RWPE2 (cell line): Measurements from ENCODE around the gene CCDC146.
"Not testable (repeated sequence)": the region's sequence is repeated elsewhere in the genome, so short reads cannot be mapped to it uniquely, and the experiment has no call there.

Experiments used
- ATAC-seq: fragments of 200-7000 bp; cut with Tn5 transposase; 3 replicates; pipeline ENCODE4 v1.9.1; 2021; ENCODE audit warnings: low read depth
- DNase-seq: peaks from one replicate; pipeline ENCODE4 v3.0.0-alpha.2; 2020; ENCODE audit warnings: low spot score
- H3K27ac ChIP-seq: fragments of 450-650 bp; 2 replicates; pipeline ENCODE4 v1.5.1; 2017; ENCODE audit warnings: mild to moderate bottlenecking; ENCODE audit not compliant: poor library complexity, severe bottlenecking
- H3K27me3 ChIP-seq: fragments of 250-450 bp; sonication (Bioruptor Pico); 2 replicates; pipeline ENCODE4 v1.5.1; 2021; ENCODE audit warnings: mild to moderate bottlenecking, moderate library complexity; ENCODE audit not compliant: insufficient read depth, poor library complexity, severe bottlenecking
- H3K36me3 ChIP-seq: fragments of 250-450 bp; sonication (Bioruptor Pico); 2 replicates; pipeline ENCODE4 v1.5.1; 2020; ENCODE audit warnings: low read depth, mild to moderate bottlenecking, moderate library complexity
- H3K4me1 ChIP-seq: fragments of 250-450 bp; sonication (Bioruptor Pico); 2 replicates; pipeline ENCODE4 v1.5.1; 2021; ENCODE audit warnings: mild to moderate bottlenecking, moderate library complexity; ENCODE audit not compliant: insufficient read depth, poor library complexity, severe bottlenecking
- H3K4me3 ChIP-seq: fragments of 250-450 bp; sonication (Bioruptor Pico); 2 replicates; pipeline ENCODE4 v1.5.1; 2021; ENCODE audit warnings: mild to moderate bottlenecking, moderate library complexity; ENCODE audit not compliant: severe bottlenecking
- H3K9me3 ChIP-seq: fragments of 250-450 bp; sonication (Bioruptor Pico); 2 replicates; pipeline ENCODE4 v1.5.1; 2021; ENCODE audit warnings: mild to moderate bottlenecking, moderate library complexity; ENCODE audit not compliant: severe bottlenecking
- TF ChIP-seq, protein P1 (sequence below): fragments of 450-650 bp; IDR thresholded peaks from one replicate; pipeline ENCODE4 v1.5.1; 2017; ENCODE audit warnings: mild to moderate bottlenecking, moderate library complexity; ENCODE audit not compliant: poor library complexity, severe bottlenecking

Gene CCDC146

DNA sequence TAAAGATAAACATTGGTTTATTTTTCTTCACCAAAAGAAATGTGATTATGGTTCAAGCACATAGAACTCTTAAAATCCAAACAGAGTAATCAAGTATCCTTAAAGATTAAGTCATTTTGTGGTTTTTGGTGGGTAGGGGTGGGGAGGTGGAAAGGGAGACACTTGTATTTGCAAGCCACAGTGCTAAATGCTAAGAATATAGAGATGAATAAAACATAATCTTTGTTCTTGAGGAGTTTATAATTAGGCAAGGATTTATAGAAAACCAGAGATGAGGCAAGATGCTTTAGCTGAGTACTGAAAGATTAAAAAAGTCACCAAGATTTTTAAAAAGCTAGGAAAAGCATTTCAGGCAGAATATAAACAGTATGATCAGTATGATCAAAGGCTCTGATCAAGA lies 19.7 kb upstream of the CCDC146 start:
- H3K27me3 ChIP-seq, H3K36me3 ChIP-seq, H3K4me1 ChIP-seq, DNase-seq, H3K4me3 ChIP-seq, H3K9me3 ChIP-seq, ATAC-seq, H3K27ac ChIP-seq: not testable (repeated sequence)

DNA sequence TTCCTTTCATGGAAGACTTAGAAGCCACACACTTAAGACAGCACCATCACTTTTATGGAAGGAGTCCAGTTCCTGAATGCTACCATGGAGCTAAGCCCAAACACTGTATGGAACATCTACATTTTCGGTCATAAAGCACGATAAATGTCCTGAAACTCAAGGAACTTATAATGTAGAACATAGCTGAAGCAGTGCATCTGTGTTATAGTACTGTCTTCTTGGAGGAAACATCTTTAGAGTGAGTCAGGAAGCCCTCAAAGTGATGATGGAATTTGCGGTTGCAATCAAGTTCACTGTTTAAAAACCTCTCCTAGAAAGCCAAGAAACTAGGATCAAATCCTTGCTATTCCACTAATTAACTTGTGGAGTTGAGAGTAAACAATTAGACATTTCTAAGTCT lies 16.5 kb upstream of the CCDC146 start:
- ATAC-seq, H3K4me1 ChIP-seq, H3K36me3 ChIP-seq, H3K4me3 ChIP-seq, H3K27me3 ChIP-seq, DNase-seq, H3K9me3 ChIP-seq, H3K27ac ChIP-seq: not testable (repeated sequence)

DNA sequence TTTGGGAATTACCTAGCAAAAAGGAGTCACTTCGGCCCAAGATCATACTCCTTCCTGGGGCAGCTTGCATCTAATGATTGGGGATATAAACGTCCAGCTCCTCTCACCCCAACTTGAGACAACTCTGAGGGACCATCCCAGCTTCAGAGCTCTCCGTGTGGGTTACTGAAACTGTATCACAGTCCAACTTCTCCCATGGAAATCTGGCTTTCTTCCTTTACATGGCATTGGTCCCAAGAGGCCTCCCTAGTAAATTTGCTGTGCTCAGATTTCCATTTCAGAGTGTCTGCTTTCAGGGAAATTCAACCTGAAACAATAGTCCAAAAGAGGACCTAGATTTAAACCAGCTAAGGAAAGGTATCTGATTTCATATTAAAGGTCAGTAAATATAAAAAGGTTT lies 14.8 kb upstream of the CCDC146 start:
- not testable (repeated sequence) for ATAC-seq

DNA sequence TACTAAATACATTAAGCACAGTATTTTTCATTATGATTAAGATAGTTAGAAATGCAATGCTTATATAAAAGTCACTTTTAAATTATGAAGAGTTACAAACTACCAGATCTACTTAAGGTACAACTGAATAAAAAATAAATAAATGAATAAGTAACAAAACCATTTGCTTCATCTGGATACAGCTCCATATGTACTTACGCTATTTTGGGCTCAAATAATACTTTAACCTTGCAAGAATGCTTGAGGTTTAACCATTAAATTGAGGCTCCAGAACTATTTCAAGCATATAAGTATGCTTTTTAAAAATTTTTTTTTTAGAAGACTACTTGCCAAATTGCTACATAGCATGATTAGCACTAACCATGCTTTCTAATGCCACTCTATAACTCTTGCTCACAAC lies 14.1 kb upstream of the CCDC146 start:
- not testable (repeated sequence) for H3K9me3 ChIP-seq, H3K4me3 ChIP-seq, H3K27me3 ChIP-seq, H3K27ac ChIP-seq, H3K4me1 ChIP-seq, H3K36me3 ChIP-seq, ATAC-seq, DNase-seq

More for the DNA sequence above, 14.8 kb upstream of the CCDC146 start:
- H3K27me3 ChIP-seq, H3K27ac ChIP-seq, H3K9me3 ChIP-seq, H3K4me3 ChIP-seq, H3K4me1 ChIP-seq, DNase-seq, H3K36me3 ChIP-seq: not testable (repeated sequence)

DNA sequence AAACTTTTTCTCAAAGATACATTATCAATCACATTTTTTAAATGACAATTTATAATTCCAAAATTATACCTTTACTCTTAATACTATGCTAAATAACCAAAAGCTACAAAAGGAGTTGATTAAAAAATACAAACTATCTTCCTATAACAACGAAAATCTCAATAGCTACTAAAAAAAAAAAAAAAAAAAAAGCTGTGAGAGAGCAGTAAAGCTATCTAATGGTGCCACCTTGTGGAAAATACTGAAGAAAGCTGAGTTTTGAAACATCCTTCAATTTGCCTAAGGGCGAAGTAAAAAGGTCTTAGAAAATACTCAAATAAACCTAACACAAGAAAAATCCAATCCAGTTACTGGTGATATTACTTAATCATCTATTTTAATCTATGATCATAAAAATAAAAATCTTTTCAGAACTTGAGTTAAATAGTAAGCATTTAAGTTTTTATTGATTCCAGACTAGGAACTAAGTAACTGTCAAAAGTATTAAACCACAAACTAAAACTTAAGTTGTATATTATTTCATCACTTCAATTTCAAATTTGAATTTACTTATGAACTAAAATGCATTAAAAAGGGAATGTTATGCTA lies 9.6 kb upstream of the CCDC146 start:
- not testable (repeated sequence) for H3K9me3 ChIP-seq, H3K36me3 ChIP-seq, H3K4me1 ChIP-seq, H3K27me3 ChIP-seq, H3K4me3 ChIP-seq, H3K27ac ChIP-seq, DNase-seq, ATAC-seq
- TF ChIP-seq, protein P1, sequence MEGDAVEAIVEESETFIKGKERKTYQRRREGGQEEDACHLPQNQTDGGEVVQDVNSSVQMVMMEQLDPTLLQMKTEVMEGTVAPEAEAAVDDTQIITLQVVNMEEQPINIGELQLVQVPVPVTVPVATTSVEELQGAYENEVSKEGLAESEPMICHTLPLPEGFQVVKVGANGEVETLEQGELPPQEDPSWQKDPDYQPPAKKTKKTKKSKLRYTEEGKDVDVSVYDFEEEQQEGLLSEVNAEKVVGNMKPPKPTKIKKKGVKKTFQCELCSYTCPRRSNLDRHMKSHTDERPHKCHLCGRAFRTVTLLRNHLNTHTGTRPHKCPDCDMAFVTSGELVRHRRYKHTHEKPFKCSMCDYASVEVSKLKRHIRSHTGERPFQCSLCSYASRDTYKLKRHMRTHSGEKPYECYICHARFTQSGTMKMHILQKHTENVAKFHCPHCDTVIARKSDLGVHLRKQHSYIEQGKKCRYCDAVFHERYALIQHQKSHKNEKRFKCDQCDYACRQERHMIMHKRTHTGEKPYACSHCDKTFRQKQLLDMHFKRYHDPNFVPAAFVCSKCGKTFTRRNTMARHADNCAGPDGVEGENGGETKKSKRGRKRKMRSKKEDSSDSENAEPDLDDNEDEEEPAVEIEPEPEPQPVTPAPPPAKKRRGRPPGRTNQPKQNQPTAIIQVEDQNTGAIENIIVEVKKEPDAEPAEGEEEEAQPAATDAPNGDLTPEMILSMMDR, result peak; percentile 39

DNA sequence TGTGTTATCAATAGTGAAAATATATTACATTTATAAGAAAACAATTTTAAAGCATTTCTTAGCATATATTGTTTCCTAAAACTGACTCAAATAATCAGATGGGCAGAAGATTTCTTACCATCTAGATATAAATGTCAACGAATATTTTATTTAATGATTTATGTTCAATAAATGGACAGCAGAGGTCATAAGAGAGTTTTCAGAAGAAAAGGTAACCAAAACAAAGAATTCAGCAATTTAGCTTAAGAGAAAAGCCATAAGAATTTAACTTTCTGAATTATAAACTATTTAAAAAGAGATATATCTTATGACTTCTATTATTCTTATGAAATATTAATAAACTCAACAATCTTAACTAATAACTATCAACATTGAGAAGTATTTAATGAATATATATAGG lies 3.1 kb downstream of the CCDC146 start:
- not testable (repeated sequence) for H3K27ac ChIP-seq, ATAC-seq, H3K4me3 ChIP-seq, H3K9me3 ChIP-seq, H3K36me3 ChIP-seq, DNase-seq, H3K4me1 ChIP-seq, H3K27me3 ChIP-seq
- TF ChIP-seq, protein P1, result peak; percentile 23

DNA sequence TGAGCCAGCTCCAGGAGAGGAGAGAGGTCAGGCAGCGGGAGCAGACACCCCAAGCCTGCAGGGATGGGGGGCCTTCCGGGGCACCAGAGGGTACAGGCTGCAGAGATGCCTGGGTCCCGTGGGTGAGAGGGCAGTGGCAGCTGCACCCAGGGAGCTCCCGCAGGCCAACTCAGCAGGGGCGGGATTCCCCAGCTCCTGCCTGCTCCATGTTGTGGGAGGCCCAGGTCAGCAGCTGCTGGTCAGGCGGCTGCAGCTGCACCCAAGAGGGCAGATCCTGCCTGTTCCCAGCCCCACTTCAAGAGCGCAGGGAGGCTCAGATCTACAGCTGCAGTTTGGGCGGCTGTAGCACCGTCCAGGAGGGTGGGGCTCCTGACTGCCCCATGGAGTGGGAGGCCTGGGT lies 4.6 kb downstream of the CCDC146 start:
- DNase-seq, result not testable (repeated sequence)

DNA sequence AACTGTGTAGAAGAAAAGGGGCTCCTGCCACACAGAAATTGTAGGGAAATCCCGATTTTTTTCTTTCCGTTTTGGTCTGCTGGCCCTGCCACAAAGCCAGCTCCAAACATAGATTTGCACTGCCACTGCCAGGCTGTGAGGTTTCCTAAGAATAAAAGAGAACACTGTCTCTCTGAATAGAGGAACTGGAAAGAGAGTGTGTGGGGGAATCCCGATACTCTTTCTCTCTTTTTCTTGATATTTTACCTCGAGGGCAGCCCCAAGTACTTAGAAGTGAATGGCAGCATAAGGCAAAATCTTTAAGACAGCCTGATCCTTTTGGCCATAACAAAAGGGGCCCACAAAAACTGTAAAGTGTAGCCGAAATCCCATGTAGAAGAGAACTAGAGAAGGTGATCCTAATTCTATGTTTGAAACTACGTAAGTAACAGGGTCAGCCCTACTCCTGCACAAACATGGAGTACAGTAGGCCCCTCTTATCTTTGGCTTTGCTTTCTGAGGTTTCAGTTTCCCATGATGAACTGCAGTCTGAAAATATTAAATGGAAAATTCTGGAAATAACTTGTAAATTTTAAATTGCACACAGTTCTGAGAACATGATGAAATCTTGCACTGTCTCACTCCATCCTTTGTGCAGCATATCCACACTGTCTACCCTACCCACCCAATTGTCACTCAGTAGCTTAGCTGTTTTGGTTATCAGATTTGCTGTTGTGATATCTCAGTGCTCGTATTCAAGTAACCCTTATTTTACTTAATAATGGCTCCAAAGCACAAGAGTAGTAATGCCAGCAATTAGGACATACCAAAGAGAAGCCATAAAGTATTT lies 6.4 kb downstream of the CCDC146 start:
- H3K9me3 ChIP-seq, H3K4me3 ChIP-seq, H3K4me1 ChIP-seq, ATAC-seq, H3K27me3 ChIP-seq, DNase-seq, H3K36me3 ChIP-seq, H3K27ac ChIP-seq: not testable (repeated sequence)

More for the DNA sequence above, 4.6 kb downstream of the CCDC146 start:
- H3K4me1 ChIP-seq, H3K36me3 ChIP-seq, H3K27ac ChIP-seq, H3K9me3 ChIP-seq, ATAC-seq, H3K27me3 ChIP-seq, H3K4me3 ChIP-seq: not testable (repeated sequence)

DNA sequence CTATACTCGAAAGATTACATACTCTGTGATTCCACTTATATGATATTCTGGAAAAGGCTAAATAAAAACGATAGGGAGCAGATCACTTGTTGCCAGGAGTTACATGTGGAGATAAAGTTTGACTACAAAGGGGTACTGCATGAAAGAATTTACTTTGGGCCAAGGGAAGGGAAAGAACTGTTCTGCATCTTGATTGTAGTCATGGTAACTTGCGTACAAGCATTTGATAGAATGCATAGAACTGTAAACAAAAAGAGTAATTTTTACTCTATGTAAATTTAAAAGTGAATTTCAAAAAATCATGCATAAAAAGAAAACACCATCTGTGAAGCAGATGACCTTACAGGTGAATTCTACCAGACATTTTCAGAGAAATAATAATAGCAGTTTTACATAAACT lies 9.4 kb downstream of the CCDC146 start:
- H3K36me3 ChIP-seq, ATAC-seq, H3K9me3 ChIP-seq, H3K4me1 ChIP-seq, DNase-seq, H3K27me3 ChIP-seq, H3K27ac ChIP-seq, H3K4me3 ChIP-seq: not testable (repeated sequence)

DNA sequence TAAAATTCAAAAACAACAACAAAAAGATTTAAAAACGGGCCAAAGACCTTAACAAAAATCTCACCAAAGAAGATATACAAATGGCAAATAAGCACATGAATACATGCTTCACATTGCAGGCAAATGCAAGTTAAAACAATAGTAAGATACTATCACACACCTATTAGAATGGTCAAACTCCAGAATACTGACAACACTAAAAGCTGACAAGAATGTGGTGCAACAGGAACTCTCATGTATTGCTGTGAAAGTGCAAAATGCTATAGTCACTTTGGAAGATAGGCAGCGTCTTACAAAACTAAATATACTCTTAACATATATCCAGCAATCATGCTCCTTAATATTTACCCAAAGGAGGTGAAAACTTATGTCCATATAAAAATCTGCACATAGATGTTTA lies 16.3 kb downstream of the CCDC146 start:
- not testable (repeated sequence) for H3K4me1 ChIP-seq, H3K4me3 ChIP-seq, H3K27ac ChIP-seq, DNase-seq, H3K36me3 ChIP-seq, H3K27me3 ChIP-seq, H3K9me3 ChIP-seq, ATAC-seq
